HEK293 (cell line): ENCODE data around the gene FLCN.

Experiments used
- CTCF ChIA-PET: fragments of 350-600 bp; formaldehyde crosslinking; extraction: SDS; loops from one replicate; lab custom pipeline; 2021; ENCODE audit warnings: antibody characterized with exemption; lab: Yijun Ruan, JAX
- POLR2A ChIA-PET: fragments of 300-600 bp; formaldehyde crosslinking; extraction: SDS; loops from one replicate; lab custom pipeline; 2020; ENCODE audit warnings: antibody characterized with exemption, inconsistent platforms; lab: Yijun Ruan, JAX
- H3K27ac ChIP-seq: fragments of 200-500 bp; sonication (Bioruptor generic); 2 replicates; pipeline ENCODE4 v1.5.1; 2014; ENCODE audit warnings: low read depth, low read length, control low read depth, inconsistent platforms; ENCODE audit errors: extremely low read depth
- H3K36me3 ChIP-seq, 2 experiments: fragments of 200-500 bp in 1 of 2; sonication (Bioruptor generic) in 1 of 2; 1 replicate in 1 of 2; 2 replicates in 1 of 2; pipeline ENCODE4 v1.5.1; 2014 to 2017; ENCODE audit warnings: inconsistent platforms in 2 of 2, low read length in 2 of 2; ENCODE audit not compliant: control insufficient read depth in 2 of 2, insufficient read depth in 1 of 2
- H3K4me1 ChIP-seq: fragments of 200-500 bp; sonication (Bioruptor generic); 2 replicates; pipeline ENCODE4 v1.5.1; 2014; ENCODE audit warnings: mild to moderate bottlenecking, low read length, inconsistent platforms; ENCODE audit not compliant: control insufficient read depth, insufficient read depth
- H3K4me3 ChIP-seq: 2 replicates; pipeline ENCODE4 v1.5.1; 2011; ENCODE audit warnings: low read depth, mild to moderate bottlenecking, control low read depth, low read length, moderate library complexity
- H3K9me3 ChIP-seq: fragments of 200-500 bp; sonication (Bioruptor generic); 2 replicates; pipeline ENCODE4 v1.5.1; 2014; ENCODE audit warnings: low read depth, low read length, inconsistent platforms; ENCODE audit not compliant: control insufficient read depth, insufficient read depth
- FEZF1 ChIP-seq: fragments of 450-650 bp; formaldehyde crosslinking; IDR thresholded peaks from 2 replicates; pipeline ENCODE4 v1.5.1; 2016; ENCODE audit warnings: missing biosample characterization, missing genetic modification characterization
- GLIS1 ChIP-seq: fragments of 450-650 bp; formaldehyde crosslinking; IDR thresholded peaks from 2 replicates; pipeline ENCODE4 v1.5.1; 2016; ENCODE audit warnings: missing biosample characterization, missing genetic modification characterization
- SP2 ChIP-seq: fragments of 450-650 bp; formaldehyde crosslinking; IDR thresholded peaks from 2 replicates; pipeline ENCODE4 v1.5.1; 2016; ENCODE audit warnings: missing biosample characterization, missing genetic modification characterization
- YY2 ChIP-seq: fragments of 450-650 bp; formaldehyde crosslinking; IDR thresholded peaks from 2 replicates; pipeline ENCODE4 v1.5.1; 2016; ENCODE audit warnings: missing biosample characterization, missing genetic modification characterization
- ZFP3 ChIP-seq: fragments of 450-650 bp; formaldehyde crosslinking; IDR thresholded peaks from 2 replicates; pipeline ENCODE4 v1.5.1; 2016; ENCODE audit warnings: low read depth, missing biosample characterization, missing genetic modification characterization
- ZNF184 ChIP-seq: fragments of 450-650 bp; IDR thresholded peaks from 2 replicates; pipeline ENCODE4 v1.5.1; 2018; ENCODE audit warnings: missing biosample characterization, mild to moderate bottlenecking, missing genetic modification characterization
- ZNF214 ChIP-seq: fragments of 450-650 bp; formaldehyde crosslinking; IDR thresholded peaks from 2 replicates; pipeline ENCODE4 v1.5.1; 2017; ENCODE audit warnings: missing biosample characterization, mild to moderate bottlenecking, missing genetic modification characterization, borderline replicate concordance
- ZNF221 ChIP-seq: fragments of 450-650 bp; formaldehyde crosslinking; IDR thresholded peaks from 2 replicates; pipeline ENCODE4 v1.5.1; 2017; ENCODE audit warnings: missing biosample characterization, missing genetic modification characterization, borderline replicate concordance
- ZNF223 ChIP-seq: fragments of 450-650 bp; formaldehyde crosslinking; IDR thresholded peaks from 2 replicates; pipeline ENCODE4 v1.5.1; 2016; ENCODE audit warnings: missing biosample characterization, missing genetic modification characterization
- ZNF248 ChIP-seq: fragments of 450-650 bp; formaldehyde crosslinking; IDR thresholded peaks from 2 replicates; pipeline ENCODE4 v1.5.1; 2017; ENCODE audit warnings: missing biosample characterization, missing genetic modification characterization
- ZNF354C ChIP-seq: fragments of 450-650 bp; formaldehyde crosslinking; IDR thresholded peaks from 2 replicates; pipeline ENCODE4 v1.5.1; 2016; ENCODE audit warnings: missing biosample characterization, missing genetic modification characterization, low read depth, borderline replicate concordance
- ZNF37A ChIP-seq: fragments of 450-650 bp; IDR thresholded peaks from 2 replicates; pipeline ENCODE4 v1.5.1; 2018; ENCODE audit warnings: missing biosample characterization, missing genetic modification characterization
- ZNF600 ChIP-seq: fragments of 450-650 bp; formaldehyde crosslinking; IDR thresholded peaks from 2 replicates; pipeline ENCODE4 v1.5.1; 2016; ENCODE audit warnings: missing biosample characterization, missing genetic modification characterization
- ZNF768 ChIP-seq: fragments of 450-650 bp; formaldehyde crosslinking; IDR thresholded peaks from 2 replicates; pipeline ENCODE4 v1.5.1; 2018; ENCODE audit warnings: missing biosample characterization, mild to moderate bottlenecking, missing genetic modification characterization
- TF ChIP-seq, protein P1 (sequence below): fragments of 450-650 bp; formaldehyde crosslinking; IDR thresholded peaks from 2 replicates; pipeline ENCODE4 v1.5.1; 2017; ENCODE audit warnings: missing biosample characterization, missing genetic modification characterization
- TF ChIP-seq, protein P2 (sequence below): fragments of 450-650 bp; formaldehyde crosslinking; IDR thresholded peaks from 2 replicates; pipeline ENCODE4 v1.5.0; 2017; ENCODE audit warnings: missing biosample characterization, missing genetic modification characterization, borderline replicate concordance
- TF ChIP-seq, protein P3 (sequence below): sonication (generic); formaldehyde crosslinking; IDR thresholded peaks from 2 replicates; pipeline ENCODE4 v1.8.1; 2022; ENCODE audit warnings: mild to moderate bottlenecking, moderate library complexity, missing genetic modification reagents

FLCN gene

DNA sequence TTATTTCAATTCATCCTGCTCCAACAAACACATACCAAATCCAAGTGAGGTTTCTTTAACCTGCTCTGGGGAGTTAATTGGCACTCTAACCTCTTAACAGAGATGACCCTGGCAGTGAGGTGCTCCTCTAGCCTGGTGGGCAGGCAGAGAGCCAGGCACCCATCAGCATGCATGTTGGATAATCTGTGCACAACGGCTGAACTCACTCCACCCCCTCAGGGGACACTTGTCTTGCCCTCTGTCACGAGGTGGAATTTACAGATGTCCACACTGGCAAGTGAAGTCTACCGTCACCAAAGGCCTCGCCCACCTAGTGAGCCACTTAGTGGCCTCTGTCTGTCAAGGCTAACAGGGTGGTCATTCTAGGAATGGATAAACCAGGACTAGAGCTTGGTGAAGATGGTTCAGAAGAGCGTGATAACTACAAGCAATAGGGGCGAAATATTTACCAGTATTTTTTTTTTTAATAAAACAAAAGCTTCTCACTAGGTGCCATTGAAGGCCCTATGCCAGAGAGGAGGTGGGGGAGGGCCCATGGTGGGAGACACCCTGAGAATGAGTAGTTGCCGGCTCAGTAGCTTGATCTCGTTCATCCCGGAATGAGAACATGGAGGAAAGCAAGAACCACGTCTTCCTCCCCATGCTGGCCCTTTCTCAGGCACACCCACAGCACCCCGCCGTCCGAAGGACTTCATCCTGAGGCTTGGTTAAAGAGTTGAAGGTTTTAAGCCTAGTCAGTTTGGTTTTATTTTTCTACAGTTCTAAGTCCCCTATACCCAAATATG lies 56.0 kb downstream of the FLCN start (continued):
- TF ChIP-seq FEZF1 (no peak), ZFP3 (tag by site-specific recombination) (no peak), ZNF214 (tag by site-specific recombination) (no peak), ZNF248 (tag by site-specific recombination) (no peak), ZNF221 (tag by site-specific recombination) (no peak), YY2 (tag by site-specific recombination) (no peak), GLIS1 (no peak), SP2 (no peak), ZNF354C (tag by site-specific recombination) (no peak)
- TF ChIP-seq, protein P1, sequence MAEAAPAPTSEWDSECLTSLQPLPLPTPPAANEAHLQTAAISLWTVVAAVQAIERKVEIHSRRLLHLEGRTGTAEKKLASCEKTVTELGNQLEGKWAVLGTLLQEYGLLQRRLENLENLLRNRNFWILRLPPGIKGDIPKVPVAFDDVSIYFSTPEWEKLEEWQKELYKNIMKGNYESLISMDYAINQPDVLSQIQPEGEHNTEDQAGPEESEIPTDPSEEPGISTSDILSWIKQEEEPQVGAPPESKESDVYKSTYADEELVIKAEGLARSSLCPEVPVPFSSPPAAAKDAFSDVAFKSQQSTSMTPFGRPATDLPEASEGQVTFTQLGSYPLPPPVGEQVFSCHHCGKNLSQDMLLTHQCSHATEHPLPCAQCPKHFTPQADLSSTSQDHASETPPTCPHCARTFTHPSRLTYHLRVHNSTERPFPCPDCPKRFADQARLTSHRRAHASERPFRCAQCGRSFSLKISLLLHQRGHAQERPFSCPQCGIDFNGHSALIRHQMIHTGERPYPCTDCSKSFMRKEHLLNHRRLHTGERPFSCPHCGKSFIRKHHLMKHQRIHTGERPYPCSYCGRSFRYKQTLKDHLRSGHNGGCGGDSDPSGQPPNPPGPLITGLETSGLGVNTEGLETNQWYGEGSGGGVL (tag by site-specific recombination), result no peak
- TF ChIP-seq, protein P2, sequence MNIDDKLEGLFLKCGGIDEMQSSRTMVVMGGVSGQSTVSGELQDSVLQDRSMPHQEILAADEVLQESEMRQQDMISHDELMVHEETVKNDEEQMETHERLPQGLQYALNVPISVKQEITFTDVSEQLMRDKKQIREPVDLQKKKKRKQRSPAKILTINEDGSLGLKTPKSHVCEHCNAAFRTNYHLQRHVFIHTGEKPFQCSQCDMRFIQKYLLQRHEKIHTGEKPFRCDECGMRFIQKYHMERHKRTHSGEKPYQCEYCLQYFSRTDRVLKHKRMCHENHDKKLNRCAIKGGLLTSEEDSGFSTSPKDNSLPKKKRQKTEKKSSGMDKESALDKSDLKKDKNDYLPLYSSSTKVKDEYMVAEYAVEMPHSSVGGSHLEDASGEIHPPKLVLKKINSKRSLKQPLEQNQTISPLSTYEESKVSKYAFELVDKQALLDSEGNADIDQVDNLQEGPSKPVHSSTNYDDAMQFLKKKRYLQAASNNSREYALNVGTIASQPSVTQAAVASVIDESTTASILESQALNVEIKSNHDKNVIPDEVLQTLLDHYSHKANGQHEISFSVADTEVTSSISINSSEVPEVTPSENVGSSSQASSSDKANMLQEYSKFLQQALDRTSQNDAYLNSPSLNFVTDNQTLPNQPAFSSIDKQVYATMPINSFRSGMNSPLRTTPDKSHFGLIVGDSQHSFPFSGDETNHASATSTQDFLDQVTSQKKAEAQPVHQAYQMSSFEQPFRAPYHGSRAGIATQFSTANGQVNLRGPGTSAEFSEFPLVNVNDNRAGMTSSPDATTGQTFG, result no peak

DNA sequence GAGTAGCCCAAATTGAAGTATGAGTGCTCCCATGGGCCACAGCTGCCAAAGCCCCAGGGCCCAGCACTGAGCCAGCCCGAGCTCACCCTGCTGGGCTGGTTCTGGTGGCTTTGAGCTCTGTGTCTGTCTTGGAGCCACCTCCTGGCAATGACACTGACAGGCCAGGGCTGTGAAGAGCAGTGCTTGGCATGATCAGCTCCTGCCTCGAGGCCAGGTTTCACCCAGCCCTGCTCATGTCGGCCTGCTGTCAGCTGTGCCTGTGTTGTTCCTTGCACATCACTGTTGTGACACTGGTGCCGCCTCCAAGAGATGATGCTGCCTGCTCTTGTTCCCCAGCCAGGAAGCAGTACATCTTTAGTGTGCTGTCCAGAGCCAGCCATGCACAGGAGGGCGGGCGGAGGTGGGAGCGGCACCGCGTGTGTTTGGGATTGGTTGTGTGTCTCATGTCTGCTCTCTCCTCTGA lies 56.8 kb downstream of the FLCN start:
- H3K4me1 ChIP-seq, result no peaks in the 10 kb centered on the region
- peaks cover 18 to 94% of the 10 kb centered on the region in 2 experiments for H3K36me3 ChIP-seq
- no peaks in the 10 kb centered on the region for H3K9me3 ChIP-seq
- H3K4me3 ChIP-seq, result no peak overlapping the region
- ChIA-PET POLR2A (no interaction called here), CTCF (interaction anchor here (1.7 kb wide), 1 partner anchor 39 kb away, joined by 7 read pairs; no protein-coding TSS in a partner anchor)
- H3K27ac ChIP-seq, result no peak overlapping the region
- TF ChIP-seq, protein P1 (tag by site-specific recombination), result no peak
- TF ChIP-seq ZNF600 (tag by site-specific recombination), result 0 out of 2 replicates have a peak, but pooled peaks have one; percentile 38

DNA sequence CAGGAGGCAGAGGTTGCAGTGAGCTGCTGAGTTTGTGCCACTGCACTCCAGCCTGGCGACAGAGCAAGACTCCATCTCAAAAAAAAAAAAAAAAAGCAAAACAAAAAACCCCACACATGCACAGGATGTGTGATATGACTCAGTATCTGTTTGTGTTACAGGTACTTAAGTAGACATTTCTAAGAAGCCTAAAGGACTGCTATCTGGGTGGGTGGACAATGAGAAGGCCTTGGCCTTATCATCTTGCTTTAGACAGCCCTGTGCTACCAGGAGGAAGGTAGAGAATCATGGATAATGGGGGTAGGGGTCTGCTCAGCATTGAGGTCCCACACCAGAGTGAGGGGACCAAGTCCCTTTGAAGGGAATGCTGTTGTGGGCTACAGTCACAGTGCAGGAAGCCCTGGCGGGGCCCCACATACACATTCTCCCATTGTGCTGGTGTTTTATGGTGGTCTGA lies 57.6 kb downstream of the FLCN start:
- Histone ChIP-seq H3K9me3 (no peaks in the 10 kb centered on the region), H3K4me1 (no peaks in the 10 kb centered on the region), H3K36me3 (peaks cover 20 to 96% of the 10 kb centered on the region in 2 experiments), H3K27ac (no peak overlapping the region), H3K4me3 (no peak overlapping the region)
- TF ChIP-seq ZNF768 (no peak), ZNF37A (no peak), ZNF184 (tag by site-specific recombination) (no peak), ZNF223 (no peak)
- TF ChIP-seq, protein P3, sequence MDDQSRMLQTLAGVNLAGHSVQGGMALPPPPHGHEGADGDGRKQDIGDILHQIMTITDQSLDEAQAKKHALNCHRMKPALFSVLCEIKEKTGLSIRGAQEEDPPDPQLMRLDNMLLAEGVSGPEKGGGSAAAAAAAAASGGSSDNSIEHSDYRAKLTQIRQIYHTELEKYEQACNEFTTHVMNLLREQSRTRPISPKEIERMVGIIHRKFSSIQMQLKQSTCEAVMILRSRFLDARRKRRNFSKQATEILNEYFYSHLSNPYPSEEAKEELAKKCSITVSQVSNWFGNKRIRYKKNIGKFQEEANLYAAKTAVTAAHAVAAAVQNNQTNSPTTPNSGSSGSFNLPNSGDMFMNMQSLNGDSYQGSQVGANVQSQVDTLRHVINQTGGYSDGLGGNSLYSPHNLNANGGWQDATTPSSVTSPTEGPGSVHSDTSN (CRISPR knock-in tag), result no peak
- POLR2A ChIA-PET, result no interaction called here
- CTCF ChIA-PET, result interaction anchor here (1.7 kb wide), 1 partner anchor 38 kb away, joined by 7 read pairs; no protein-coding TSS in a partner anchor
